ENCODE results near the gene LRRC27. TPM values are rescaled to one million over a fixed set of nuclear protein-coding genes. Genes with fewer than 3 reads are reported as not detected.

Gene LRRC27
- total and polyA plus RNA-seq, 12 donors: 6.5 to 17.6 (median 9.9) TPM

GRCh38 chr10:132410056-132410778 lies 78.2 kb downstream of the LRRC27 start:
- 72 to 89% (median 76%) methylated on average over 16 to 28 of the region's 28 CpGs for WGBS, 4 donors
- Histone ChIP-seq H3K4me3 (no peak overlapping the region), H3K27ac (peak overlapping the region; percentile 89 to 98 (median 94)), H3K4me1 (replicated peaks in 1 of 2) (peaks cover 79 to 95% of the 10 kb centered on the region in 2 donors), H3K36me3 (replicated peaks in 1 of 2) (peaks cover 0 to 16% of the 10 kb centered on the region in 2 donors), H3K27me3 (no peaks in the 10 kb centered on the region), H3K9me3 (replicated peaks in 1 of 3) (no peaks in the 10 kb centered on the region)
- TF ChIP-seq POLR2A (IDR thresholded peaks at IDR 0.05): no peak
- no peak for TF ChIP-seq CTCF (IDR thresholded peaks at IDR 0.05)
- intact Hi-C loops (cut with DNase I): no loop called here
- DNase-seq: peak in 1 of 7 donors; percentile 24

- no peak for DNase-seq
- Histone ChIP-seq H3K27ac (peak overlapping the region; percentile 89 to 98 (median 94)), H3K9me3 (replicated peaks in 1 of 3) (no peaks in the 10 kb centered on the region), H3K27me3 (no peaks in the 10 kb centered on the region), H3K4me1 (replicated peaks in 1 of 2) (peaks cover 79 to 89% of the 10 kb centered on the region in 2 donors), H3K36me3 (replicated peaks in 1 of 2) (peaks cover 0 to 9% of the 10 kb centered on the region in 2 donors), H3K4me3 (peak overlapping the region in 1 of 4 donors; percentile 0)
- intact Hi-C loops (cut with DNase I): no loop called here
- 44 to 54% (median 49%) methylated on average over 5 to 28 of the region's 28 CpGs for WGBS, 4 donors
- TF ChIP-seq POLR2A (IDR thresholded peaks at IDR 0.05): no peak
- TF ChIP-seq CTCF (IDR thresholded peaks at IDR 0.05): no peak
Observed at GRCh38 chr10:132410779-132411532, 79.0 kb downstream of the LRRC27 start.

- WGBS, 4 donors: 4 to 9% (median 6%) methylated on average over 17 to 23 of the region's 23 CpGs
- Histone ChIP-seq H3K27ac (peak overlapping the region; percentile 89 to 98 (median 94)), H3K9me3 (replicated peaks in 1 of 3) (no peaks in the 10 kb centered on the region), H3K4me1 (replicated peaks in 1 of 2) (peaks cover 74 to 87% of the 10 kb centered on the region in 2 donors), H3K27me3 (no peaks in the 10 kb centered on the region), H3K36me3 (replicated peaks in 1 of 2) (peaks cover 0 to 1% of the 10 kb centered on the region in 2 donors), H3K4me3 (peak overlapping the region in 1 of 4 donors; percentile 0)
- TF ChIP-seq CTCF (IDR thresholded peaks at IDR 0.05) (no peak), POLR2A (IDR thresholded peaks at IDR 0.05) (peak in 1 of 2 donors; percentile 56)
- peak; percentile 60 to 94 (median 86) for DNase-seq
- intact Hi-C loops (cut with DNase I): no loop called here
Observed at GRCh38 chr10:132411561-132412253, 79.7 kb downstream of the LRRC27 start.

Data from adrenal gland (tissue), 12 donors.